HG03439 (cell line): ENCODE measurements around the gene GMDS.

Source experiments
- ATAC-seq: cut with Tn5 transposase; IDR thresholded peaks from one replicate; pipeline ENCODE4 v1.9.1; 2021; ENCODE audit warnings: mild to moderate bottlenecking, moderate library complexity; ENCODE audit not compliant: unreplicated experiment

The GMDS gene

DNA sequence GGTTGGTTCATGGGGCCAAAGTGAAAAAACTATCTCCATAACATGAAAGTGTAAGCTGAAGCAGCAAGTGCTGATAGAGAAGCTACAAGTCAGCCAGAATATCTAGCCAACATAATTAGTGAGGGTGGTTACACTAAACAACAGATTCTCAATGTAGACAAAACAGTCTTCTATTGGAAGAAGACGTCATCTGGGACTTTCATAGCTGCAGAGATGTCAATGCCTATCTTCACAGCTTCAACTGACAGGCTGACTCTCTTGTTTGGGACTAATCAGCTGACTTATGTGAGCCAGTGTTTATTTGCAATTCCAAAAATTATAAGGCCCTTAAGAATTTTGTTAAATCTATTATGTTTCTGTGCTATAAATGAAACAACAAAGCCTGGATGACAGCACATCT, 63.2 kb downstream of the GMDS start:
- no peak for ATAC-seq

GRCh38 chr6:2181567-2181966, 63.8 kb downstream of the GMDS start:
- no peak for ATAC-seq

DNA sequence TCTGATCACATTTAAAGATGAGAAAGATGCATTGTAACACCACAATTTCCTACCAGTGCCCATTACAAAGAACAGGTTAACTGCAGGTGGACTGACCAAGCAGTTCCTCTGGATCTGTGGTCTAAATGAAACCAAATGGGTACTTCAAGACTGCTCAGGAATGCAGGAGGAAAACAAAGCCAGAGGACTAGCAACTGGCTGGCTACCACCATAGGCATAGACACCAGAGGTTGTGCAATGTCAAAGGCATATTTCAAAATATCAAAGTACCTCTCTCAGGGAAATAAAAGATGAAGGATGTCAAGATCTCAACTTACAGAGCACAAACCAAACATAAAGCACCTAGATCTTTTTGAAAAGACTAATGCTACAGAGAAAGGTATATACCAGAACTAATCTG, 65.5 kb downstream of the GMDS start:
- ATAC-seq = no peak

DNA sequence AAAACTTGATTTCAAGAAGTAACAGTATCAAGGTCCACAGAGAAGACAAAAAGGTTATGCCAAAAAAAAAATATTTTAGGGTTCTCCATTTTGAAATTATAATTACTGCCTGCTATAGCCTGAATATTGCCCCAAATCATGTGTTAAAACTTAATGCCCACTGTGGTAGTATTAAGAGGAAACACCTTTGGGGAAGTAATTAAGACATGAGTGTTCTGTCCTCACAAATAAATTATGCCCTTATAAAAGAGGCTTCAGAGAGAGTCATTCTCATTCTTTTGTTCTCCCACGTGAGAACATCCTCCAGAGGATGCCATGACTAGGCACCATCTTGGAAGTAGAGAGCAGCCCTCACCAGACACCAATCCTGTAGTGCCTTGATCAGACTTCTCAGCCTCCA, 66.2 kb downstream of the GMDS start:
- ATAC-seq = no peak

- ATAC-seq = no peak
Measured at GRCh38 chr6:2178125-2178524, 67.3 kb downstream of the GMDS start.

DNA sequence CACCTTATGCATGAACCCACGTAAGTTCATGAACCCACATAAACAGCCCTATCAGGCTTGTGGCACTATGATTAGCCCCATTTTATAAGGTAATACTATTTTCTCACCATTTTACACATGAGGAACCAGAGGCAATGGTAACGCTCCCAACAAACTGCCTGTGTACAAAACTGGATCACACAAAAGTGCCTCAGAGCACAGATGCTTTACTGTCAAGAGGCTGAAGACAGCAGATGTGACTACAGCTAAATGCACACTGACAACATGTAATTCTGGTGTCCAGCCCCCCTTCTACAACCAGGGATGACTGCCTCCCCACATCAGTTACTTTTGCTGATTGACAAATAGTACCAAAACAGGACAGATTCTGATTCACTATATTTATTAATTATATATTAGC, 69.6 kb downstream of the GMDS start:
- no peak for ATAC-seq

DNA sequence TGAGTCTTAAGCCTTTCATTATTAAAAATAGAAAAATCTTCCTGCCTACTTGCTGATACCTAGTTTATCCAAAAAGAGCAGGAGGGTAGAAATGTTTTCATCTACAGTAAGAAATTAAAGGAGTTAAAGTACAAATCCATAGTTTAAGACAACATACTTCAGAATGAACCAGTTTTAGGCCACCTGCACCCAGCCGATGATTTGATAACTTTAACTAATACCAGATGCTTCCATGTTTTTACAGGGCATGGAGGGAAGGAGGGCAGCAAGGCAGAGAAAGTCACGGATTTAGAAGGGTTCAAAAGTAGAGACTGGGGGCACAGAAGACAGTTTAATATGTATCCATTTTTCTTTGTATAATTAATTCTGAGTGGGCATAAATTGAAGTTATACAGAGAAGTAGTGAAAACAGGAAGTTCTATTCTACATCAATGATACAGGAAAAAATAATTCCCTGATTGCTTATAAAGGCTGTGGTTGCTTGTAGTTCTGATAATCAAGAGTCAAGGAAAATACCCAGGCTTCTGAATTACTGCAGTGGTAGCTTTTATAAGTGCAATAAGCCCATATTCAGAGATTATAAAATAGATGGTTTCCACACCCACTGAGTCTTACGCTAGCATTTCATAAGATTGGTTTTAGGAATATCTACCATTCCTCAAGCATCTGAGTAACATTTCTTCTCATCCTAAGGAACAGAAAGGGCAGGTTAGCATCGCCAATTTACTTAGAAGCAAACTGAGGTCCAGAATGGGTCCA, 72.0 kb downstream of the GMDS start:
- ATAC-seq = no peak

DNA sequence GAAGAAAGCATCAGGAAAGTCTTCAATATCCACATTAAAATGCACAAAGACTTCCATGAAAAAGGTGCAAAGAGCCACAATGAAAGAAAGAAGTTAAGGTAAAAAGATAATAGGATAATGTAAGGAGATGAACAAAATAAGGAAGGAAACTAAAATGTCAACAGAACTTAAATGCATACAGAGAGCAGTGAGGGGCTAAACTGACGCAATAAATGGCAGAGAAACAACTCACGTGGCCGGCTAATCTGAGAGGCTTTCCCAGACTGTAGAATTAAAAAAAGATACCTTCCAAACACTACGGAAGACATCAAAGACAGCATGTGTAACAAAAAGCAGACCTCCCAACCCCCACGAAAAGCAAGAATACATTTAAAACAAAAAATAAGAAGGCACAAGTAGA, 73.7 kb downstream of the GMDS start:
- ATAC-seq = no peak

GRCh38 chr6:2168480-2168879, 76.9 kb downstream of the GMDS start:
- no peak for ATAC-seq

- ATAC-seq = no peak
Measured at GRCh38 chr6:2166717-2167116, 78.7 kb downstream of the GMDS start.

DNA sequence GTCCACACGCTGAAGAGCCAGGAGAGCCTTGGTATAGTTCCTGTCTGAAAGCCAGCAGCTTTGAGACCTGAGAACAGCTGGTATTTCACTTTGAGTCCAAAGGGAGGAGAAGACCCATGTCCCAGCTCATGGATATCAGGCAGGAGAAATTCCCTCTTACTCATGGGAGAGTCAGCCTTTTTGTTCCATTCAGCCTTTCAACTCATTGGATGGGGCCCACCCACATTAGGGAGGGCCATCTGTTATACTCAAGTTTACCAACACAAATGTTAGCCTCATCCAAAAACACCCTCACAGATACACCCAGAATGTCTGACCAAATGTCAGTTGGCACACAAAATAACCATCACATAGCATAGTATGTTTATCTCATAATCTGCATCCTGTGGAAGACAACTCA, 80.1 kb downstream of the GMDS start:
- no peak for ATAC-seq

GRCh38 chr6:2164481-2164880, 80.9 kb downstream of the GMDS start:
- no peak for ATAC-seq

GRCh38 chr6:2162079-2162445, 83.3 kb downstream of the GMDS start:
- ATAC-seq = no peak

DNA sequence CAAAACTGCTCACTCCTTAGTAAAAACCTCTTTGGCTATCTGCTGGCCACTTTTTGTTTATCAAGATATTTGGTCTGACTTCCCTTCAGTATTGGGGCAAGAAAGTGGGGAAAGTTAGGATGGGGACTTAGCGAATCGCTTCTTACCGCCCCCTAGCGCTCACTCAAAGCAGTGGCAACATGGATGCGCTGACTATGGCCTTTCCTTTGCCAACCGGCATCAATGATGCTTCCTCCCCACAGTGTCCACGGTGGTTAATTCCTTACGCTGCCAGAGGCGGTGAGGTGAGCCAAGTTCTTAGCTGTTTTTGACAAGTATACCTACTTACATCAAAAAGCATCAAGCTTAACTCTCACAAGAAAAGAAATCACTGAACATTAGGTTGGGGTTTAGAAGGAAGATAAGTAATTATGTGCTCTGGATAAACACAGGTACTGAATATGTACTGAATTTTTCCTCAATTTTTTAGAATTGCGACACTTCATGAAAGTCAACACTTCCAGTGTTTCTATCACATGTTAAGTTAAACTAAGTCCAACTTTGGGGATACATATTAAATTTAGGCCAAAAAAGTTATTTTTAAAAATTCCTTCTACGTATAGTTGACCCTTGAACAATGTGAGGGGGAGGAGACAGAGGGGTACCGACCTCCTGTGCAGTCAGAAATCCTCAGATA, 86.7 kb downstream of the GMDS start:
- ATAC-seq = no peak

GRCh38 chr6:2157441-2158127, 87.8 kb downstream of the GMDS start:
- ATAC-seq = no peak

GRCh38 chr6:2155206-2155605, 90.2 kb downstream of the GMDS start:
- no peak for ATAC-seq

GRCh38 chr6:2149361-2150006, 95.9 kb downstream of the GMDS start:
- no peak for ATAC-seq

DNA sequence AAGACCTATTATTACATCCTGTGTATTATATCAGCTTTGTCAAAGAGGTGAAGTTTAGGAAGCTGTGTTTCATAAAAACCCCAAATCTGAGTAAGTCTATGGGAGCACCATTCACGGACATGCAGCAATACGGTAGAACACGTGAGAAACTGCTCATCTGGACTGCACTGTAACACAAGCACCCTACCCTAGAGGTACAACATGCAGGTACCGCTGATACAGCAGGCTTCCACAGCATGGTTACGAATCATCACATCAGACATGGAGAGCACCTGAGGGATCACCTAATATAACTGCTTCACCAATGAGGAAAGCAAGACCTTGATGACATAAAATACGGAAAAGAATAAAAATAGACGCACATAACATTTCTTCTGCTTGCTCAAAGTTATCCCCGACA, 96.7 kb downstream of the GMDS start:
- no peak for ATAC-seq

DNA sequence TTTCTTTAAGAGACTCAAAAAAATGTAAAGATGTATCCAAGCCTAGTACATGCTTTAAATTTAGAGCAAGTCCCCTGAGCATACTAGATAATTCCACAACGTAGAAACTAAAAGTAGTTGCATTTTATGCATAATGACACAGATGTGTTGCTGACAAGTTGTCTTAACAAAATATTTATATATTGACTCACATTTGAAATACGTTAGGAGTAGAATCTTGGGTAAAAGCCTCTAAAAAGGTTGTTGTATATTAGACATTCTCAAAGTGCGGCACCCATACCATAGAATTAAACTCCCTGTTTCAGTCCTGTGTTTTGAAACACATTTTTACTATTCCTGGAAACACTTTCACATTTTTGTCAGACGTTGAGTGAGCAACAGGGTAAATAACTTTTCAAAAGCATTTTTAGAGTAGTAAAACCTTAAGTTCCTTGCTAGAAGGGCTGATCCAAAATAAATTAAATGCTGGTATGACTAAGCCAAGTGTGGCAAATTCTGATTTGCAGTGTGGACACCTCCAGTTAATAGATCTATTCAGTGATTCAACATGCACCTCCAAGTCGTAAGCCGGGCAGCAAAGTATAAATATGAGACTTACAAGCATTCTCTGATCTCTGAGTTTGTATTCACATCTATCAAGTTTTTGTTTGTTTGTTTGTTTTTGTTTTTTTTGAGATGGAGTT, 97.5 kb downstream of the GMDS start:
- ATAC-seq = no peak

- ATAC-seq = no peak
Measured at GRCh38 chr6:2147261-2147660, 98.1 kb downstream of the GMDS start.

GRCh38 chr6:2144210-2144609, 101.2 kb downstream of the GMDS start:
- ATAC-seq = no peak
